ENCODE results near the gene PARD6A.

- TF ChIP-seq CTCF (conservative IDR thresholded peaks at IDR 0.05; ENCODE audit: low read length) = no peak
- no peak for TF ChIP-seq EZH2phosphoT487 (IDR thresholded peaks at IDR 0.05; ENCODE audit: borderline replicate concordance)
Measured at GRCh38 chr16:67651039-67651438, 9.7 kb upstream of the PARD6A start.

Data from Loucy (cell line).